Measurements from ENCODE around the gene FBXW7.
A peak's percentile ranks its signal among the peaks of the same experiment; 100 is the strongest.

The FBXW7 gene

GRCh38 chr4:152369902-152370295 is 166.0 kb downstream of the FBXW7 start:
- no peak for DNase-seq (ENCODE audit: low spot score)

GRCh38 chr4:152369203-152369901 is 166.5 kb downstream of the FBXW7 start:
- no peak for DNase-seq (ENCODE audit: low spot score)

GRCh38 chr4:152368001-152368400 is 167.9 kb downstream of the FBXW7 start:
- DNase-seq (ENCODE audit: low spot score), result no peak

- DNase-seq (ENCODE audit: low spot score), result no peak
These were observed 171.0 kb downstream of the FBXW7 start for GRCh38 chr4:152364883-152365282.

GRCh38 chr4:152364383-152364782 is 171.5 kb downstream of the FBXW7 start:
- DNase-seq (ENCODE audit: low spot score), result no peak

- DNase-seq (ENCODE audit: low spot score), result no peak
These were observed 172.0 kb downstream of the FBXW7 start for GRCh38 chr4:152363904-152364303.

GRCh38 chr4:152363086-152363485 is 172.8 kb downstream of the FBXW7 start:
- no peak for DNase-seq (ENCODE audit: low spot score)

GRCh38 chr4:152360045-152360410 is 175.9 kb downstream of the FBXW7 start:
- no peak for DNase-seq (ENCODE audit: low spot score)

- no peak for DNase-seq (ENCODE audit: low spot score)
These were observed 176.5 kb downstream of the FBXW7 start for GRCh38 chr4:152359208-152360044.

GRCh38 chr4:152357206-152357605 is 178.7 kb downstream of the FBXW7 start:
- DNase-seq (ENCODE audit: low spot score), result peak; percentile 29

- no peak for DNase-seq (ENCODE audit: low spot score)
These were observed 179.4 kb downstream of the FBXW7 start for GRCh38 chr4:152356428-152357034.

GRCh38 chr4:152352622-152353116 is 183.2 kb downstream of the FBXW7 start:
- DNase-seq (ENCODE audit: low spot score), result peak; percentile 91

GRCh38 chr4:152352215-152352614 is 183.7 kb downstream of the FBXW7 start:
- no peak for DNase-seq (ENCODE audit: low spot score)

GRCh38 chr4:152351080-152351479 is 184.8 kb downstream of the FBXW7 start:
- no peak for DNase-seq (ENCODE audit: low spot score)

GRCh38 chr4:152348670-152349069 is 187.2 kb downstream of the FBXW7 start:
- DNase-seq (ENCODE audit: low spot score), result no peak

GRCh38 chr4:152346979-152347378 is 188.9 kb downstream of the FBXW7 start:
- DNase-seq (ENCODE audit: low spot score), result no peak

- no peak for DNase-seq (ENCODE audit: low spot score)
These were observed 189.4 kb downstream of the FBXW7 start for GRCh38 chr4:152346526-152346925.

GRCh38 chr4:152344001-152344400 is 191.9 kb downstream of the FBXW7 start:
- DNase-seq (ENCODE audit: low spot score), result peak; percentile 19

- peak; percentile 65 for DNase-seq (ENCODE audit: low spot score)
These were observed 193.6 kb downstream of the FBXW7 start for GRCh38 chr4:152342293-152342692.

GRCh38 chr4:152340818-152341217 is 195.1 kb downstream of the FBXW7 start:
- DNase-seq (ENCODE audit: low spot score), result no peak

GRCh38 chr4:152339576-152339975 is 196.3 kb downstream of the FBXW7 start:
- no peak for DNase-seq (ENCODE audit: low spot score)

GRCh38 chr4:152334931-152335330 is 201.0 kb downstream of the FBXW7 start:
- DNase-seq (ENCODE audit: low spot score), result no peak

GRCh38 chr4:152331042-152331441 is 204.8 kb downstream of the FBXW7 start:
- DNase-seq (ENCODE audit: low spot score), result no peak

All from kidney tubule cell (primary cell).